Measurements from ENCODE around the gene ZC3HAV1.
"Not testable (repeated sequence)": the region's sequence is repeated elsewhere in the genome, so short reads cannot be mapped to it uniquely, and the experiment has no call there.

Gene ZC3HAV1

GRCh38 chr7:139109188-139109982 is at the start of gene ZC3HAV1:
Gene ZC3HAV1, minus strand, starts transcription at chr7:139109720. Its CDS starts 389 bp downstream, at chr7:139109331.
- in situ Hi-C loops (cut with HindIII; ENCODE audit: low sequenced_read_pairs): no loop called here

GRCh38 chr7:139153832-139154231 is 44.3 kb upstream of the ZC3HAV1 start:
- in situ Hi-C loops (cut with HindIII; ENCODE audit: low sequenced_read_pairs): no loop called here

GRCh38 chr7:139152149-139152548 is 42.6 kb upstream of the ZC3HAV1 start:
- in situ Hi-C loops (cut with HindIII; ENCODE audit: low sequenced_read_pairs): no loop called here

GRCh38 chr7:139139150-139139549 is 29.6 kb upstream of the ZC3HAV1 start:
- in situ Hi-C loops (cut with HindIII; ENCODE audit: low sequenced_read_pairs): no loop called here

- in situ Hi-C loops (cut with HindIII; ENCODE audit: low sequenced_read_pairs): loop anchor here (5.0 kb wide), 1 partner anchor 81 kb away; no protein-coding TSS in a partner anchor
Observed at GRCh38 chr7:139133335-139134139, 24.0 kb upstream of the ZC3HAV1 start.

GRCh38 chr7:139132887-139133286 is 23.4 kb upstream of the ZC3HAV1 start:
- in situ Hi-C loops (cut with HindIII; ENCODE audit: low sequenced_read_pairs): loop anchor here (5.0 kb wide), 1 partner anchor 81 kb away; no protein-coding TSS in a partner anchor

- in situ Hi-C loops (cut with HindIII; ENCODE audit: low sequenced_read_pairs): loop anchor here (5.0 kb wide), 1 partner anchor 79 kb away; no protein-coding TSS in a partner anchor
Observed at GRCh38 chr7:139131601-139132041, 22.1 kb upstream of the ZC3HAV1 start.

GRCh38 chr7:139129814-139130213 is 20.3 kb upstream of the ZC3HAV1 start:
- in situ Hi-C loops (cut with HindIII; ENCODE audit: low sequenced_read_pairs): loop anchor here (5.0 kb wide), 1 partner anchor 78 kb away; no protein-coding TSS in a partner anchor

GRCh38 chr7:139127648-139128047 is 18.1 kb upstream of the ZC3HAV1 start:
- in situ Hi-C loops (cut with HindIII; ENCODE audit: low sequenced_read_pairs): no loop called here

- in situ Hi-C loops (cut with HindIII; ENCODE audit: low sequenced_read_pairs): no loop called here
Observed at GRCh38 chr7:139125657-139126056, 16.1 kb upstream of the ZC3HAV1 start.

GRCh38 chr7:139124995-139125394 is 15.5 kb upstream of the ZC3HAV1 start:
- in situ Hi-C loops (cut with HindIII; ENCODE audit: low sequenced_read_pairs): not testable (repeated sequence)

- in situ Hi-C loops (cut with HindIII; ENCODE audit: low sequenced_read_pairs): no loop called here
Observed at GRCh38 chr7:139124084-139124914, 14.8 kb upstream of the ZC3HAV1 start.

GRCh38 chr7:139119486-139119849 is 9.9 kb upstream of the ZC3HAV1 start:
- in situ Hi-C loops (cut with HindIII; ENCODE audit: low sequenced_read_pairs): no loop called here

GRCh38 chr7:139118805-139119485 is 9.4 kb upstream of the ZC3HAV1 start:
- in situ Hi-C loops (cut with HindIII; ENCODE audit: low sequenced_read_pairs): no loop called here

- in situ Hi-C loops (cut with HindIII; ENCODE audit: low sequenced_read_pairs): no loop called here
Observed at GRCh38 chr7:139118234-139118804, 8.8 kb upstream of the ZC3HAV1 start.

GRCh38 chr7:139117599-139118233 is 8.2 kb upstream of the ZC3HAV1 start:
- in situ Hi-C loops (cut with HindIII; ENCODE audit: low sequenced_read_pairs): no loop called here

- in situ Hi-C loops (cut with HindIII; ENCODE audit: low sequenced_read_pairs): no loop called here
Observed at GRCh38 chr7:139116999-139117398, 7.5 kb upstream of the ZC3HAV1 start.

GRCh38 chr7:139115104-139115503 is 5.6 kb upstream of the ZC3HAV1 start:
- in situ Hi-C loops (cut with HindIII; ENCODE audit: low sequenced_read_pairs): no loop called here

GRCh38 chr7:139114585-139114984 is 5.1 kb upstream of the ZC3HAV1 start:
- in situ Hi-C loops (cut with HindIII; ENCODE audit: low sequenced_read_pairs): no loop called here

All from endothelial cell of hepatic sinusoid (primary cell).